Kidney (tissue), 14 donors: ENCODE data around the gene CAMK4. TPM values are rescaled to one million over a fixed set of nuclear protein-coding genes. Genes with fewer than 3 reads are reported as not detected.

ENCODE experiments used
- DNase-seq, 5 donors: peaks; one replicate each; pipeline ENCODE4 v3.0.0-alpha.2; 2013 to 2020
- FAIRE-seq: peaks from 2 replicates; lab custom pipeline; 2012; peaks lifted over from hg19 to GRCh38; lab: Jason Lieb, UNC
- H3K27ac ChIP-seq, 2 donors: one replicate each; pipeline ENCODE4 v1.7.0; 2013; ENCODE audit warnings: low read depth in 2 of 2, low read length in 2 of 2, inconsistent platforms in 1 of 2
- H3K27me3 ChIP-seq: one replicate; pipeline ENCODE4 v1.7.1; 2013; ENCODE audit warnings: low read length, inconsistent platforms; ENCODE audit not compliant: control insufficient read depth, insufficient read depth
- H3K36me3 ChIP-seq, 3 donors: one replicate each; pipeline versions ENCODE4 v1.7.0 to v1.7.1; 2013; ENCODE audit warnings: low read length in 3 of 3, control low read depth in 1 of 3, inconsistent platforms in 1 of 3; ENCODE audit not compliant: insufficient read depth in 3 of 3, control insufficient read depth in 2 of 3
- H3K4me1 ChIP-seq, 3 donors: one replicate each; pipeline versions ENCODE4 v1.7.0 to v1.7.1; 2013; ENCODE audit warnings: low read length in 3 of 3, inconsistent platforms in 1 of 3, low read depth in 1 of 3; ENCODE audit not compliant: control insufficient read depth in 2 of 3, insufficient read depth in 2 of 3
- H3K4me3 ChIP-seq, 3 donors: one replicate each; pipeline versions ENCODE4 v1.7.0 to v1.8.1; 2013; ENCODE audit warnings: low read length in 3 of 3, control low read depth in 1 of 3, inconsistent platforms in 1 of 3
- H3K9ac ChIP-seq, 3 donors: one replicate each; pipeline versions ENCODE4 v1.7.0 to v1.7.1; 2013; ENCODE audit warnings: low read length in 3 of 3, control low read depth in 1 of 3, inconsistent platforms in 1 of 3
- H3K9me3 ChIP-seq, 3 donors: one replicate each; pipeline versions ENCODE4 v1.7.0 to v1.7.1; 2013; ENCODE audit warnings: low read length in 3 of 3, control low read depth in 1 of 3, inconsistent platforms in 1 of 3; ENCODE audit not compliant: control insufficient read depth in 2 of 3, insufficient read depth in 1 of 3
- CTCF ChIP-seq: IDR thresholded peaks from 3 replicates; pipeline ENCODE4 v1.5.1; 2012; ENCODE audit warnings: mild to moderate bottlenecking, moderate library complexity, borderline replicate concordance; ENCODE audit not compliant: insufficient read depth; ENCODE audit errors: extremely low read depth
- intact Hi-C: fragments of 100-400 bp; cut with DNase I; formaldehyde crosslinking; loops from one replicate; pipeline ENCODE4 v1.11.1; 2022
- polyA plus RNA-seq: library from polyadenylated mRNA; stranded (reverse); fragments of 350-450 nt; fragmentation: Illumina TruSeq; extraction: RNeasy Lipid Tissue Mini Kit (QIAGEN cat#74804); gene quantifications from one replicate; pipeline ENCODE4 v1.2.3, GENCODE V29; 2014; ENCODE audit warnings: low read depth, low replicate concordance; ENCODE audit not compliant: insufficient read depth
- total RNA-seq: library from RNA; stranded (reverse); fragmentation: NEBNext Ultra II Directional; extraction: Animal tissue kit (Norgen Biotek cat#: 25700); gene quantifications from one replicate; pipeline ENCODE4 v1.2.1, GENCODE V29; 2021
- donor health status: control.
- donor health status: control.
- donor health status: control.
- donor health status: control.
- donor health status: control.
- donor health status: DM: yes; HTN: yes; CAD: no.
- donor health status: Normal renal cell carcinoma (clear cell type).

The CAMK4 gene
- total and polyA plus RNA-seq, 2 donors from 2014 or later: 0.37 to 4.7 TPM

GRCh38 chr5:111198281-111198966 lies 25.8 kb upstream of the CAMK4 start:
- intact Hi-C loops: no loop called here
- Histone ChIP-seq H3K27me3 (no peaks in the 10 kb centered on the region), H3K4me1 (no peaks in the 10 kb centered on the region), H3K9me3 (no peaks in the 10 kb centered on the region), H3K36me3 (no peaks in the 10 kb centered on the region), H3K27ac (no peak overlapping the region), H3K4me3 (no peak overlapping the region), H3K9ac (no peak overlapping the region)
- TF ChIP-seq CTCF: no peak
- DNase-seq (no peak), FAIRE-seq (no peak)

- intact Hi-C loops: no loop called here
- FAIRE-seq: no peak
- no peaks in the 10 kb centered on the region for H3K36me3 ChIP-seq
Observed at GRCh38 chr5:111200828-111201227, 23.4 kb upstream of the CAMK4 start.

GRCh38 chr5:111201705-111202104 lies 22.5 kb upstream of the CAMK4 start:
- intact Hi-C loops: no loop called here
- Histone ChIP-seq H3K9ac (no peak overlapping the region), H3K4me3 (no peak overlapping the region), H3K4me1 (no peaks in the 10 kb centered on the region), H3K27me3 (no peaks in the 10 kb centered on the region), H3K27ac (no peak overlapping the region), H3K9me3 (no peaks in the 10 kb centered on the region), H3K36me3 (no peaks in the 10 kb centered on the region)
- no peak for TF ChIP-seq CTCF
- no peak for DNase-seq
- FAIRE-seq: no peak

More at GRCh38 chr5:111200828-111201227, 23.4 kb upstream of the CAMK4 start:
- no peak overlapping the region for H3K4me3 ChIP-seq
- H3K9me3 ChIP-seq: no peaks in the 10 kb centered on the region
- H3K27me3 ChIP-seq: no peaks in the 10 kb centered on the region
- H3K27ac ChIP-seq: no peak overlapping the region
- TF ChIP-seq CTCF: no peak
- H3K4me1 ChIP-seq: no peaks in the 10 kb centered on the region
- H3K9ac ChIP-seq: no peak overlapping the region
- DNase-seq: no peak
